NCI-H1694 (cell line): ENCODE data around the gene LCN6.
"Not testable (repeated sequence)": the region's sequence is repeated elsewhere in the genome, so short reads cannot be mapped to it uniquely, and the experiment has no call there.

Experiments
- DNase-seq: peaks from one replicate; lab custom pipeline; 2025; lab: John Stamatoyannopoulos, UW

The LCN6 gene

GRCh38 chr9:136759436-136760325 lies 11.4 kb upstream of the LCN6 start:
- DNase-seq: no peak

DNA sequence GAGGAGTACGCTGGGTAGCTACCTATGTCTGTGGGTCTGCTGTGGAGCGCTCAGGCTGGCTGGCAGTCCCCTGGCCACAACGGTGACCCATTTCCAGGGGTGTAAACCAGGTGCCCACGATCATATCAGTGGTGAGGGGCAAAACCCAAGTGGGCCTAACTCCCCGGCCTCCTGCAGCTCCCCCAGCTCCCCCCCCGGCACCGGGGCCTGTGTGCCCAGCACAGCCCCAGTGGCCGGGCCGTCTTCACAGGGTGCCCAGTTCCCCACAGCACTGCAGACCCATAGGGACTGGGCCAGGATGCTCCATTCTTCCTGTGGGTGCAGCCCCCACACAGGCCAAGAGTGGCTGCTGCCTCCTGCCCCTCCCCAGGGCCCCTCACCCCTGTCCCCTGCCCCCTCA lies 10.7 kb upstream of the LCN6 start:
- no peak for DNase-seq

- no peak for DNase-seq
Observed at GRCh38 chr9:136757751-136758140, 9.4 kb upstream of the LCN6 start.

GRCh38 chr9:136757328-136757727 lies 9.0 kb upstream of the LCN6 start:
- no peak for DNase-seq

DNA sequence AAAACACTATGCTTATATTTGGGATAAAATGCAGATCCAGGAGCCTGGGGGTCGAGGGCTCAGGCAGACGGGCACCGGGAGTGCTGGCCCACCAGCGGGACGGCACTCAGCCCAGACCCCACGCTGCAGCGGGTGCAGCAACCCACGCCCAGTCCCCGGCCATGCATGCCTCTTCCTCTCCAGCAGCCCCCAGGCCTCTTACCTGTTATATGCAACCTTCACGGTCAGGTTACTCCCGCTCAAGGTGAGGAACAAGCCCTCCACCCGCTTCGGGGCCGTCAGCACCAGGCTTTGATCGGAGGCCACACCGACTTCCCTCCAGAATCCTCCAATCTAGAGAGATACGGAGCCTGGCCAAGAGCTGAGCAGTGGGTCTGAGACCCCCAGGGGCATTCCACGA lies 8.5 kb upstream of the LCN6 start:
- DNase-seq: no peak

- no peak for DNase-seq
Observed at GRCh38 chr9:136756134-136756438, 7.8 kb upstream of the LCN6 start.

DNA sequence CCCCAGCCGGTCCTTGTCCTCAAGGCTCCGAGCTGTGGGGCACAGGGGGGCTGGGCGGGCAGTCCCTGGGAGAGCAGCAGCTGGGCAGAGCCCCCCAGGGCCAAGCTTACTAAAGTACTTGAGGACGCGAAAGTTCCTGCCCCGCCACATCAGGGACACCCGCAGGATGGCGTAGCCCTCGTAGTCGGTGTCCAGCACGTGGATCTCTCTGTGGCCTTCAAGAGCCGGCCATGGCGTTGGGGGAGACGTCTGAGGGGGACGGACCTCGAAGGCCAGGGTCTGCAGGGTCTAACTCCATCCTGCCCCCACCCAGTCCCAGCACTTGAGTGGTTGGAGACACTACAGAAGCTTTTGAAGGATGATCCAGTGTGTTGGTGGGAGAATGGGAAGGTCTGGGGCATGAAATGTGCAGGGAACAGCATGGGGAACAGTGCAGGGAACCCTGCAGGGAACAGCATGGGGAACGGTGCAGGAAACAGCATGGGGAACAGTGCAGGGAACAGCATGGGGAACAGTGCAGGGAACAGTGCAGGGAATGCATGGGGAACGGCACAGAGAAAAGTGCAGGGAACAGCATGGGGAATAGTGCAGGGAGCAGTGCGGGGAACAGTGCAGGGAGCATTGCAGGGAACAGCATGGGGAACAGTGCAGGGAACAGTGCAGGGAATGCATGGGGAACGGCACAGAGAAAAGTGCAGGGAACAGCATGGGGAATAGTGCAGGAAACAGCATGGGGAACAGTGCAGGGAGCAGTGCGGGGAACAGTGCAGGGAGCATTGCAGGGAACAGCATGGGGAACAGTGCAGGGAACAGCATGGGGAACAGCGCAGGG lies 7.2 kb upstream of the LCN6 start:
- not testable (repeated sequence) for DNase-seq

- no peak for DNase-seq
Observed at GRCh38 chr9:136754626-136755301, 6.4 kb upstream of the LCN6 start.

DNA sequence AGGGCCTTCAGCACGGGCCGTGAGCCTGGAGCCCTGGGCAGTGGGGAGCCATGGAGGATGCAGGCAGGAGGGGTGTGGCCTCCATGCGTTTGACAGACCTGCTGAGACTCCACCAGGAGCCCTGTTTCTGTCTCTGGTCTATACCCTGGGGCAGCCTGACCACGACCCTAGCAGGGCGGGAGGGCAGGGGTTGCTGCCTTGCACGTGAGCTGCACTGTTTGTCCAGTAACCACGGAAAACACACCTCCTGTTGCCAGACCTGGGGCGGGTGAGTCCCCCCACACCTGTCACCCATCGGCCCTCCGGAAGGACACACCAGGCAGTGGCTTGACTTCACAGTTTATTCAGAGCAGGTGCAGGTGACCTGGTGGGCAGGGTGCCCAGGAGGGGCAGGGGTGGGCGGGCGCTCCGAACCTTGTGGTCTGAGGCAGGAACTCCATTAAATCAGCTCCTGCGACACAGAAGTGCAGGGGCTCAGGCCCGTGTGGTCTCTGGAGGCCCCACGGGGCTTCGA lies 5.8 kb upstream of the LCN6 start:
- no peak for DNase-seq

DNA sequence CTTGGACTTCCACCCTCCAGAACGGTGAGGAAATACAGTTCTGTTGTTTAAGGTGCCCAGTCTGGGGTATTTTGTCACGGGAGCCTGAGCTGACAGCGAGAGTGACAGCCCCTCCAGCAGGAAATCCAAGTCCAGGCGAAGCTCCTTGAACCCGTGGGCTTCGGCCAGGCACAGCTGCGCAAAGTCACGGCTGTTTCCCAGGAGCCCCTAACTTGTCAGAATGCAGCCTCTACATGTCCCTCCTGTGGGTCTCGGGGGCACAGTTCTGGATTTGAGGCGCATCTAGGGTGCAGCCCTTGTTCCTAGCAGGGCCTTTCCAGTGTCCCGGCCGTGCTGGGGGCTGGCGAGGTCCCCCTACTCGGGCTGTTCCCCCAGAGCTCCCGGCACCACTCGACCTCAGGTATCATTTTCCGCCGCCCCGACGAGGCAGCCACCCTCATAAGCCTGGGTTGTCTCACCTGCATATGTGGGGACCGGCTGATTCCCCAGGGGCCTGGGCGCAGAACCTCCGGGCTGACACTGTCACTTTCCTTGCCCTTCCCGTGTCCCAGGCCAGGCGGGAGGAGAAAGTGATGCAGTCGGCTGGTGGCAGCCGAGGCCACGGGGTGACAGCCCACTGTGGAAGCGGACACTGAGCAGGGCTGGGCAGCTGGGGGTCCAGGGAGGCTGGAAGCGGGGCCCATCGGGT lies 5.2 kb upstream of the LCN6 start:
- no peak for DNase-seq

DNA sequence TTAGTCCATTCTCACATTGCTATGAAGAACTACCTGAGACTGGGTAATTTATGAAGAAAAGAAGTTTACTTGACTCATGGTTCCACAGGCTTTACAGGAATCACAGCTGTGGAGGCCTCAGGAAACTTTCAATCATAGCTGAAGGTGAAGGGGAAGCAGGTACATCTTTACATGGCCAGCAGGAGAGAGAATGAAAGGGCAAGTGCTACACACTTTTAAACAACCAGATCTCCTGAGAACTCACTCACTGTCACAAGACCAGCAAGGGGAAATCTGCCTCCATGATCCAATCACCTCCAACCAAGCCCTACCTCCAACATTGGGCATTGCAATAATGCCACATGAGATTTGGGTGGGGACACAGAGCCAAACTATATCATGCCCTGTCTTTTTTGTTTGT lies 3.5 kb upstream of the LCN6 start:
- DNase-seq: no peak

DNA sequence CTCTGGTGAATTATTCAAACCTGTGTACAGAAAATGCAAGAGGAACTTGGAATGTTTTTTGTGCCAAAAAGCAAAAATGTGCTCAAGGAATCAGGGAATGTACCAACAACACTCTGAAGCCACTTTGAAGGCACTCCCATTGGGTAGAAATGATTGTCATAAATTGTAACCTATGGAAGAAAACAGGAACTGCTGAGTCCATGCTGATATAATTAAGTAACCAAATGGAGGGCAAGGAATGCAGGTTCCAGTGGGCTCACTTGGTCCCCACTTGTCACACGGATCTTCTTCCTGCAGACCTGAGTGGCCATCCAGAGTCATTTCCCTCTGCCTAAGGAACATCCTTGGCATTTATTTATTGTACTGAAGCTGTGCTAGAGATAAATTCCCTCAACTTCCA lies 2.9 kb upstream of the LCN6 start:
- DNase-seq: no peak

- no peak for DNase-seq
Observed at GRCh38 chr9:136750526-136750925, 2.2 kb upstream of the LCN6 start.

- no peak for DNase-seq
Observed at GRCh38 chr9:136748666-136749611, 614 bp upstream of the LCN6 start.

DNA sequence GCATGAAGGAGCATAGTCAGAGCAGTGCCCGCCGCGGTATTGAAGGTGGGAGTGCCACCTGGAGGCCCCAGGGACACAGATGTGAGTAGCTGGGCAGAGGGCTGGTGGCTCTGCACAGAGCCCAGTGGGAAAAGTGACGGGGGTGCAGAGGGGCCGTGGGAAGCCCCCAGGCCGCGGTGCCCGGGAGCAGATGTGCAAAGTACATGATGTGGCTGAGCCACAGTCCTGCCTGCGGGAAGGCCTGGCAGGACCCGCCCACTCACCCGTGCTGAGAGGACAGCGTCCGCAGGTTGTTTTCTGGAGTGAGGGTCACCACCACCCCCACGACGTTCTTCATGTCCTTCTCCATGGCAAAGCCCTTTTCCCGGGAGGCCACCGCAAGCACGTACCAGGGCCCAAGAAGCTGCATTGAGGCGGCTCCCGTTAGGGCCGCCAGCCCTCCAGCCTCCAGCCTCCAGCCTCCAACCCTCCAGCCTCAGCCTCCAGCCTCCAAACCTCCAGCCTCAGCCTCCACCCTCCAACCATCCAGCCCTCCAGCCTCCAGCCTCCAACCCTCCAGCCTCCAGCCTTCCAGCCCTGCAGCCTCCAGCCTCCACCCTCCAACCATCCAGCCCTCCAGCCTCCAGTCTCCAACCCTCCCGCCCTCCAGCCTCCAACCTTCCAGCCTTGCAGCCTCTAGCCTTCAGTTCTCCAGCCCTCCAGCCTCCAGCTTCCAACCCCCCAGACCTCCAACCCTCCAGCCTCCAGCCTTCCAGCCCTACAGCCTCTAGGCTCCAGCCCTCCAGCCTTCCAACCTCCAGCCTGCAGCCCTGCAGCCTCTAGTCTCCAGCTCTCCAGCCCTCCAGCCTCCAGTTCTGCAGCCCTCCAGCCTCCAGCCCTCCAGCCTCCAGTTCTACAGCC lies 914 bp downstream of the LCN6 start:
- DNase-seq: no peak

DNA sequence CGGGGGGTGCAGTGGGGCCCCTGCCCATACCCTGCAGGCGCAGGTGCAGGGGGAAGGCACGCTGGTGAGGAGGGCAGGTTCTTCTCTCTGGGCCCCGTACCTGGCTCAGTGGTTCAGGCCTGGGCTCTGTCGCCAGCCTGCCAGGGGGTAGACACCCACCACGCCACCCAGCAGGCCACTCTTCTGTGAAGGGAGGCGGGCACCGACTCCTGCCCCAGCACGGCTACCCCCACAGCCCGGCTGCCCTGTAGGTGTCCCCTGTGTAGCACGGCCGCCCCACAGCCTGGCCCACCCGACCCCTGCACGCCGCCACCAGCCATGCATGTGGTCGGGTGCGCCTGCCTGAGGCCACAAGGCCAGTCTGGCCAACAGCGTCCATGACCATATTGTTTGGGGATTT lies 1.7 kb downstream of the LCN6 start:
- DNase-seq: no peak

GRCh38 chr9:136746155-136746490 lies 2.2 kb downstream of the LCN6 start:
- no peak for DNase-seq

DNA sequence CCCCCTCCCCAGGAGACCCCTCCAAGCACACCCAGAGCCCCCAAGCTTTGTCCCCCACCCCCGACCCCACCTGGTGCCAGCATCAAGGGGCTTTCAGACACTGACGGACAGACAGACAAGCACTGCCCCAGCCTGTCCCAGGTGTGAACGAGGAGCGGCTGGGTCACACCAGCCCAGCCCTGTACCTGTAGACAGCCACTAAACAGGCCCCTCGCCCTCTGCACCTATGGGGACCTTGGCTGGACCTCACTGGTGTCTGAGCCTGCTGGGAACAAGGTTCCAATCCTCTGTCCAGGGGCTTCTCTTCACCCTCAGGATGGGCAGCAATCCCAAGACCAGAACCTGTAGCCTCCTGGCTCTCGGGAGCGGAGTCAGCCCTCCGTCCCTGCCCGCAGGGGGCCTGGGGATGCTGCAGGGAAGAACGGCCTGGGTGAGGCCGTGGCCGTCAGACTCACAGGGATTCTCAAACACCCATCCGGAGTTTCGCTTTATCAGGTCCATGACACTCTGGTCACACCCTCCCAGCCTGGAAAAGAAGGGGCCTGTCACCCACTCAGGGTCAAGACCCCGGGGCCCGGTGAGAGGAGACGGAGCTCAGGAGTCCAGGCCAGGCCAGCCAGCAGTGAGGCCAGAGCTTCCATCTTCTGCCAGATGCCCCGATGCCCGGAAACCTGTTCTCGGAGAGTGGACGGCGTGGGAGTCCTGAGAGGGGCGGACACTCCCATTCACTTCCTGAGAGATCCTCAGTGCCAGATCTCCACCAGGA lies 2.8 kb downstream of the LCN6 start:
- DNase-seq: no peak

- no peak for DNase-seq
Observed at GRCh38 chr9:136744773-136745172, 3.6 kb downstream of the LCN6 start.
